ENCODE data around the gene PXT1.

Gene PXT1

DNA sequence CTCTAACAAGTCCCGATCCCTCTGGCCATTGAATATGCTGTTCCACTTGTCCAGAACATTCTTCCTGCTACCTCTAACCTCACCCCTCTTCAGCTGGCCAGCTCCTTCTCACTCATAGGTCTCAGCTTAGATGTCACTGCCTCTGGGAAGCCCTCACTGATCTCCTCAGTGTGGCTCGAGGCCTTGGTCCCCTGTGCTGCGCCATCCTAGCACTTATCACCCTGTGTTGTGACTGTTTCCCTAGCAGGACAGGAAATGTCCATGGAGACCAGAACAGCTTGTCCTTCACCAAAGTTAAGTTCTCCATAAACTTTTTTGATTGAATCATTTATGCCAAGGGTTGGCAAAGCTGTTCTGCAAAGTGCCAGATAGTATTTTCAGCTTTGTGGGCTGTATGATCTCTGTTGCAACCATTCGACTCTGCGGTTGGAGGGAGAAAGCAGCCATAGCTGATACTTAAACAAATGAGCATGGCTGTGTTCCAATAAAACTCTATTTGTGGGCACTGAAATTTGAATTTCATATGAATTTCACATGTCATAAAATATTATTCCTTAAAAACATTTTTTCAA, 99.5 kb downstream of the PXT1 start:
- no peak for DNase-seq

DNA sequence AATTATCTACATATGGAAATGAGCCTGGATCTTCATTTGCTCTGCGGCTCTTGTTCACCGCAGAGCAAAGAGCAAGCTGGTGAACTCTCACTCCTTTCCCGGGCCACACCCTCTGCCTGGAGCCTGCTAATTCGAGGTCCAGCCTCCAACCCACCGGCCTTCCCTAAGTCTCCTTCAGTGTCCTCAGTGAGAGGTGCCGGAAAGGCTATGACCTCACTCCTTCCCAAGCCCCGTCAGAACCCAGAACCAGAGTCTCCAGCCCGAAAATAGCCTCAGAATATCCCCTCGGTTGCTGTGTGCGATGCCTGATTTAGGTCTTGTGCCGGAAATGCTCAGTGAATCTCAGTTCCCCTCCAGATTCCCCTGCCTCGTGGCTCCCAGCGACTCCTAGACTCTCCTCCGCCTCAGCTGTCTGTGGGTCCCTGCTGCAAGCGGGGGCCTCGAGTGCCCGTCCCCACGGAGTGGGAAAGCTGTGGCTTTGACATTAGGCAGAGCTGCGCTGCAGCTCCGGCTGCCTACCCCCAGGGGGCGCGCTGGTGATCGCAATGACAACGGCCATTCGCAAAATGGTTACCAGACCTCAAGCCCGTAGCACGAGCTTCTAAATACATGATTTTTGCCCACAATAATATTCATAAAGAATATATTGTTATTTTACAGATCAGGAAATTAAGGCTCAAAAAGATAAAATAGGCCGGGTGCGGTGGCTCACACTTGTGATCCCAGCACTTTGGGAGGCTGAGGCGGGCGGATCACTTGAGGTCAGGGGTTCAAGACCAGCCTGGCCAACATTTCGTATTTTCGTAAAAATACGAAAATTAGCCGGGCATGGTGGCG, 101.8 kb downstream of the PXT1 start:
- peak; percentile 52 for DNase-seq

Measured in fibroblast of skin of abdomen (primary cell).